Epithelial cell of esophagus (primary cell): ENCODE results near the gene CDH13.

Experiments used
- DNase-seq: peaks from one replicate; pipeline ENCODE4 v3.0.0; 2010; ENCODE audit warnings: low read depth
- H3K4me3 ChIP-seq: 2 replicates; pipeline ENCODE4 v1.5.1; 2011; ENCODE audit warnings: mild to moderate bottlenecking, low read length, control low read depth
- CTCF ChIP-seq: IDR thresholded peaks from 2 replicates; pipeline ENCODE4 v1.5.1; 2011; ENCODE audit warnings: low read depth, mild to moderate bottlenecking, low read length, control low read depth, inconsistent platforms; ENCODE audit not compliant: insufficient read depth; ENCODE audit errors: missing control alignments

Gene CDH13

GRCh38 chr16:82750068-82750467, 123.3 kb downstream of the CDH13 start:
- H3K4me3 ChIP-seq = no peak overlapping the region
- DNase-seq = no peak
- TF ChIP-seq CTCF = no peak

- TF ChIP-seq CTCF = no peak
- H3K4me3 ChIP-seq = no peak overlapping the region
- DNase-seq = no peak
Observed at GRCh38 chr16:82751020-82751419, 124.3 kb downstream of the CDH13 start.

GRCh38 chr16:82752172-82752571, 125.4 kb downstream of the CDH13 start:
- no peak for TF ChIP-seq CTCF
- DNase-seq = no peak
- H3K4me3 ChIP-seq = no peak overlapping the region

- no peak overlapping the region for H3K4me3 ChIP-seq
- DNase-seq = peak; percentile 58
- no peak for TF ChIP-seq CTCF
Observed at GRCh38 chr16:82753821-82754220, 127.1 kb downstream of the CDH13 start.

GRCh38 chr16:82754716-82755513, 128.1 kb downstream of the CDH13 start:
- DNase-seq = no peak
- no peak for TF ChIP-seq CTCF

GRCh38 chr16:82755570-82756282, 129.0 kb downstream of the CDH13 start:
- H3K4me3 ChIP-seq = no peak overlapping the region
- TF ChIP-seq CTCF = no peak
- no peak for DNase-seq

More at GRCh38 chr16:82754716-82755513, 128.1 kb downstream of the CDH13 start:
- no peak overlapping the region for H3K4me3 ChIP-seq

GRCh38 chr16:82756283-82756599, 129.5 kb downstream of the CDH13 start:
- TF ChIP-seq CTCF = no peak
- DNase-seq = peak; percentile 38
- H3K4me3 ChIP-seq = no peak overlapping the region
